IPS-15b (cell line): Measurements from ENCODE around the gene ZNF385C.
"Not testable (repeated sequence)": the region's sequence is repeated elsewhere in the genome, so short reads cannot be mapped to it uniquely, and the experiment has no call there.

Experiments
- H3K27me3 ChIP-seq: one replicate; pipeline ENCODE4 v1.6.1; 2013; ENCODE audit warnings: low read length; ENCODE audit not compliant: control insufficient read depth, insufficient read depth
- H3K36me3 ChIP-seq: one replicate; pipeline ENCODE4 v1.6.1; 2013; ENCODE audit warnings: low read length; ENCODE audit not compliant: control insufficient read depth, insufficient read depth
- H3K4me1 ChIP-seq: one replicate; pipeline ENCODE4 v1.6.1; 2013; ENCODE audit warnings: mild to moderate bottlenecking, low read length; ENCODE audit not compliant: control insufficient read depth, insufficient read depth
- H3K4me3 ChIP-seq: one replicate; pipeline ENCODE4 v1.5.1; 2013; ENCODE audit warnings: low read depth, low read length
- H3K9ac ChIP-seq: one replicate; pipeline ENCODE4 v1.6.1; 2013; ENCODE audit warnings: low read depth, mild to moderate bottlenecking, low read length
- H3K9me3 ChIP-seq: one replicate; pipeline ENCODE4 v1.6.1; 2013; ENCODE audit warnings: mild to moderate bottlenecking, low read length; ENCODE audit not compliant: control insufficient read depth, insufficient read depth

The ZNF385C gene

DNA sequence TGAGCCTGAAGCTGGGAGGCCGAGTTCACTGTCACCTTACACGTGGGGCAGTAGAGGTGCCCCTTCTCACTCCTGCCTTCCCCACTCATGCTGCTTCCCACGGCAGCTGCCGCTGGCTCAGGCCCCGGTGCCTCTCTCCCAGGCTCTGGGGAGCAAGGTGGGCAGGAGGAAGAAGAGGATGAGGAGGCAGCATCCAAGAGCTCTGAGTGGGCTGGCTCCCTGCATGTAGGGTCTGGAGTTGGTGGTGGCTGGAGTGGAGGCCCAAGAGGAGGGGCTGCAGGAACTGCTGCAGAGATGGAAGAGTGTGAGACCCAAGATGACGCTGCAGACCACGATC, 69.5 kb downstream of the ZNF385C start:
- H3K36me3 ChIP-seq = peaks cover 9% of the 10 kb centered on the region
- H3K4me3 ChIP-seq = no peak overlapping the region
- H3K4me1 ChIP-seq = peaks cover 7% of the 10 kb centered on the region
- no peaks in the 10 kb centered on the region for H3K27me3 ChIP-seq
- no peak overlapping the region for H3K9ac ChIP-seq
- H3K9me3 ChIP-seq = no peaks in the 10 kb centered on the region

DNA sequence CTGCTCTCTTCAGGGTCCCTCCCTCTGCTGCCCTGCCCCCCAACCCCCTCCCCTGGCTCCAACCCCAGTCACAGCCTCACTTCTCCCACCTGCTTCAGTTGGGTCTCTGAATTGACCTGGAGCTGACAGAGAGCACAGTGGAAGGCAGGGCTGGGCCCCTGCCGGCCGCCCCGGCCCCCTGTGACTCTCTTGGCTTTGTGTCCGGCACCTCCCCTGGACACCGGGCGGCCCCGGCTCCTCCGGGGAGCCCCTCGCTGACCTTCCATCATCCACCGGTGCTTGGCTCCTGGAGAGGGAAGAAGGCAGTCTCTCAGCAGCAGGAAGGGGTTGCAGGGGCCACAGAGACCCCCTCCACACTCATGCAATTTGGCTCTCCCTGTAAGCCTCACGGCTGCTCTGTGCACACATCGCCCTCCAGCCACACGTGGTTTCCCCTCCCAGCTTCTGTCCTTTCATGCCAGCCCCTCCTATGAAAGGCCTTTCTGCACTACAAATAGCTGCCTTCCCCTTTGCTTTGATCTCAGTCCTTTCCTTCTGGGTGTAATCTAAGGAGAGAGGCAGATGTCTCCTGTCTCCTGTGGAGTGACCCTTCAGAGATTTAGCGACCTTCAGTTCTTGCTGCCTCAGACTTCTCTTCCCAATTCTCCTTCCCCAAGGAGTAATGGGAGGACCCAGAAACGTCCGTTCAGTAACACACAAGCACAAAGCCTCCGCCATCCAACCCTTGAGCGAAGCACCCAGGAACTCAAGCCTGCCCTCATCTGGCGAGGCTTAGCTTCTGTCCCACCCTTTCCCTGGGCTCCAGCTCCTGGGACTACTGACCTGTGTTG, 70.1 kb downstream of the ZNF385C start:
- Histone ChIP-seq H3K4me3 (no peak overlapping the region), H3K9me3 (no peaks in the 10 kb centered on the region), H3K27me3 (no peaks in the 10 kb centered on the region), H3K36me3 (peaks cover 15% of the 10 kb centered on the region), H3K9ac (no peak overlapping the region), H3K4me1 (peaks cover 7% of the 10 kb centered on the region)

- H3K27me3 ChIP-seq = no peaks in the 10 kb centered on the region
- H3K4me3 ChIP-seq = no peak overlapping the region
- H3K9ac ChIP-seq = no peak overlapping the region
- no peaks in the 10 kb centered on the region for H3K9me3 ChIP-seq
- H3K36me3 ChIP-seq = peaks cover 19% of the 10 kb centered on the region
- peaks cover 7% of the 10 kb centered on the region for H3K4me1 ChIP-seq
These were observed 70.7 kb downstream of the ZNF385C start for GRCh38 chr17:42027590-42027889.

- Histone ChIP-seq H3K4me3 (no peak overlapping the region), H3K27me3 (no peaks in the 10 kb centered on the region), H3K36me3 (peaks cover 24% of the 10 kb centered on the region), H3K9me3 (no peaks in the 10 kb centered on the region), H3K4me1 (peaks cover 7% of the 10 kb centered on the region), H3K9ac (peak overlapping the region; percentile 60)
These were observed 71.2 kb downstream of the ZNF385C start for GRCh38 chr17:42026857-42027589.

DNA sequence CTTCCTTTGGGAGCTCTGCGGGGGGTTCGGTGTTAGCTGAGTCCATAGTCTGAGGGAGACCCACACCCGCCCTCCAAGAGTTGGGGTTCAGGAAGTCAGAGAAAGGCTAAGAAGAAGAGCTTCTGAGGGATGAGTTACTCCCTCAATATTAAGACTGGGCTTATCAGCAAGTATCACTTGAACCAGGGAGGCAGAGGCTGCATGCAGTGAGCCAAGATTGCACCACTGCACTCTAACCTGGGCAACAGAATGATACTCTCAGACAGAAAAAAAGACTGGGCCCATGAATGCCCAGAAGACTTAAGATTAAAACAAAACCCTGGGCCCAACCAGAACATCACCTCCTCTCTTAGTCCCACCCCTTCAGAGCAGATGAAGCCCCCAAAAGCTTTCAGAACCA, 72.3 kb downstream of the ZNF385C start:
- Histone ChIP-seq H3K4me3 (no peak overlapping the region), H3K9ac (no peak overlapping the region), H3K36me3 (peaks cover 24% of the 10 kb centered on the region), H3K9me3 (no peaks in the 10 kb centered on the region), H3K4me1 (peaks cover 7% of the 10 kb centered on the region), H3K27me3 (no peaks in the 10 kb centered on the region)

GRCh38 chr17:42025191-42025579, 73.1 kb downstream of the ZNF385C start:
- no peaks in the 10 kb centered on the region for H3K27me3 ChIP-seq
- no peaks in the 10 kb centered on the region for H3K9me3 ChIP-seq
- H3K4me1 ChIP-seq = peaks cover 7% of the 10 kb centered on the region
- no peak overlapping the region for H3K4me3 ChIP-seq
- H3K9ac ChIP-seq = no peak overlapping the region
- peaks cover 24% of the 10 kb centered on the region for H3K36me3 ChIP-seq

DNA sequence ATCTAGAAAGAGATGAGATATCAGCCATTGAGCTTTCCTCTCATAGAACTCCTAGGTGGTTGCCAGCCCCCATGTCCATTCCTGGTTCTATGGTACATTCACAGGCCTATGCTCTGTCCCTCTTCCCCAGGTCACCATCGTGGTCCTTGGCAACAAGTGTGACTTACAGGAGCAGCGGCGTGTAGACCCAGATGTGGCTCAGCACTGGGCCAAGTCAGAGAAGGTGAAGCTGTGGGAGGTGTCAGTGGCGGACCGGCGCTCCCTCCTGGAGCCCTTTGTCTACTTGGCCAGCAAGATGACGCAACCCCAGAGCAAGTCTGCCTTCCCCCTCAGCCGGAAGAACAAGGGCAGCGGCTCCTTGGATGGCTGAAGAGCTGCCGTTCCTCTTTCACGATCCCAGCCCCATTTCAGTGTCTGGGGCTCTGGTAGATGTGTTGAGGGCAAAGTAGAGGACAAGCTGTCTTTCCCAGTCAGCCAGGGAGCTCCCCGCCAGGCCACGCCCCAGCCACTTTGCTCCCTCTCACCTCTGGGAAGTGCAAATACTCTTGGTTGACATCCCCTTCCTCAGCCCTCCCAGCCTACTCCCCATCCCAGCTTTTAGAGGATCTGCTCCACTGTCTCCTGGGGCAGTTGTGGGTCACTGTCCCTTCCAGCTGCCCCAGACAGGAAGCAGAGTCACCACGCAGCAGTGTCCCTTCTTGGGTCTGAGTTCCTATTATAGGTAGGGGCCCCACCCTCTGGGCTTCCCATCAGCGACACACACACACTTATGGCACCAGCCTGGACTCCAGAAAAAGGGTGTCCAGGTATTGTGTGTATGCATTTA, 74.5 kb downstream of the ZNF385C start:
- no peak overlapping the region for H3K9ac ChIP-seq
- no peak overlapping the region for H3K4me3 ChIP-seq
- H3K27me3 ChIP-seq = no peaks in the 10 kb centered on the region
- H3K36me3 ChIP-seq = peaks cover 24% of the 10 kb centered on the region
- no peaks in the 10 kb centered on the region for H3K9me3 ChIP-seq
- H3K4me1 ChIP-seq = peaks cover 7% of the 10 kb centered on the region

DNA sequence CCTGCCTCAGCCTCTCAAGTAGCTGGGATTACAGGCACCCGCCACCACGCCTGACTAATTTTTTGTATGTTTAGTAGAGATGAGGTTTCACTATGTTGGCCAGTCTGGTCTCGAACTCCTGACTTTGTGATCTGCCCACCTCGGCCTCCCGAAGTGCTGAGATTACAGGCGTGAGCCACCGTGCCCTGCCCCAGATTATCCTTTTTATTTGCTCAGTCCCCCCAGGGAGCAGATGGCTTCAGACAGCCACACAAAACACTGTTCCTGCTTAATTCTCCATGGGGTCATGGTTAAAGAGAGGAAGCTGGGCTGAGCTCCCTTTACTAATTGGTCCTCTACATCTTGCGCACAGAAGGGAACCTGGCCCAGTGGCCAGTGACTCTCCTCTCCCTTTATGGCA, 77.4 kb downstream of the ZNF385C start:
- not testable (repeated sequence) for H3K4me1 ChIP-seq, H3K9me3 ChIP-seq, H3K27me3 ChIP-seq, H3K9ac ChIP-seq
- peaks cover 24% of the 10 kb centered on the region for H3K36me3 ChIP-seq
- peak overlapping the region; percentile 90 for H3K4me3 ChIP-seq

GRCh38 chr17:42019509-42020404, 78.5 kb downstream of the ZNF385C start, which contains the start of gene NKIRAS2:
Gene NKIRAS2, plus strand, starts transcription at chr17:42020090. Its CDS starts 1,488 bp downstream, at chr17:42021578.
- no peaks in the 10 kb centered on the region for H3K27me3 ChIP-seq
- H3K36me3 ChIP-seq = peaks cover 22% of the 10 kb centered on the region
- peaks cover 4% of the 10 kb centered on the region for H3K4me1 ChIP-seq
- H3K4me3 ChIP-seq = peak within 1 kb of the TSS; percentile 90
- H3K9ac ChIP-seq = peak within 1 kb of the TSS; percentile 87
- no peaks in the 10 kb centered on the region for H3K9me3 ChIP-seq

- Histone ChIP-seq H3K9ac (no peak overlapping the region), H3K27me3 (no peaks in the 10 kb centered on the region), H3K9me3 (no peaks in the 10 kb centered on the region), H3K4me3 (no peak overlapping the region), H3K36me3 (peaks cover 17% of the 10 kb centered on the region), H3K4me1 (peaks cover 3% of the 10 kb centered on the region)
These were observed 79.3 kb downstream of the ZNF385C start for GRCh38 chr17:42018988-42019387.

DNA sequence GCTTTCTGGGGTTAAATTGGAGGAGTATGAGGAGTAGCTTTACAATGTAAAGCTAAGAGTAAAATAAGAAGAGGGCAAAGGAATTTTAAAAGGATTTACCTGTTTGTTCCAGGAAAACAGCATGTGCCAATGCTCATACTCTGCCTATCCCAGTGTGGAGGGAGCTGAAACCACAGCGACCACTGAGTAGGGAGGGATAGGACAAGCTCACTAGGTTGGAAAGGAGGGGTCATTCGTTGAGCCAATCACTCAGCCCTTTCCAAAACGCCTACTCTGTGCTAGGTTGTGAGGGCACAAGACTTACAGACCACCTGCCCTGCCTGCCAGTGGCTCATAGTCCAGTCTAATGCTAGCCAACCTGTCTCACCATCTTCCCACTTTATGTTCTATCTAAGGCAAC, 79.9 kb downstream of the ZNF385C start:
- Histone ChIP-seq H3K36me3 (peaks cover 11% of the 10 kb centered on the region), H3K27me3 (no peaks in the 10 kb centered on the region), H3K4me1 (peaks cover 5% of the 10 kb centered on the region), H3K9ac (peak overlapping the region; percentile 98), H3K9me3 (no peaks in the 10 kb centered on the region), H3K4me3 (peak overlapping the region; percentile 94)
